Measurements from ENCODE around the gene CCNY.

- TF ChIP-seq CTCF (conservative IDR thresholded peaks at IDR 0.05; ENCODE audit: low read length) = no peak
- TF ChIP-seq EZH2phosphoT487 (IDR thresholded peaks at IDR 0.05; ENCODE audit: borderline replicate concordance) = no peak
These were observed 72.8 kb downstream of the CCNY start for GRCh38 chr10:35409094-35409582.

Data from Loucy (cell line).